Ishikawa (cell line): ENCODE measurements around the gene NGF.

Source experiments
- CEBPB ChIP-seq: IDR thresholded peaks from 2 replicates; pipeline ENCODE4 v1.6.1; 2012
- CREB1 ChIP-seq: IDR thresholded peaks from 2 replicates; pipeline ENCODE4 v1.6.1; 2012; ENCODE audit warnings: low read depth
- EP300 ChIP-seq: IDR thresholded peaks from 2 replicates; pipeline ENCODE4 v1.6.1; 2012; ENCODE audit warnings: borderline replicate concordance
- RAD21 ChIP-seq: IDR thresholded peaks from 2 replicates; pipeline ENCODE4 v1.6.1; 2012; ENCODE audit warnings: low read depth
- TAF1 ChIP-seq: IDR thresholded peaks from 2 replicates; pipeline ENCODE4 v1.6.1; 2012; ENCODE audit warnings: low read depth, mild to moderate bottlenecking
- TF ChIP-seq, protein P1 (sequence below): IDR thresholded peaks from 2 replicates; pipeline ENCODE4 v1.6.1; 2012

DNA sequence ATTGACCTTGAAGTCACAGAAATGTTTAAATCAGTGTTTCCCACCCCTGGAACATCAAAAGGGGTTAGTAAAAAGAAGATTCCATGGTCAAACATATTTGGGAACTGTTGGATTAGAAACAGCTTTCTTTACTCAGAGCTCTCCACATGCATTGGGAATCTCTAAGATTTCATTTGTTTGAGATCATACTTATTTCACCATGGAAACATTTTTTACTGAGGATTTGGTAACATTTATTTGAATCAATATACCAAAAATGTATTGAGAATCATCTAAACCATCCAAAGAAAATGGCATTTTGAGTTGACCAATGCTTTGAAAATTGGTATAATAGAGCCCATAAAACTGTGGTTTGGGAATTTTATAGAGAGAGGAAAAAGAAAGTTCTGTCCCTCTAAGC is 25.3 kb downstream of the NGF start:
- TF ChIP-seq, protein P1, sequence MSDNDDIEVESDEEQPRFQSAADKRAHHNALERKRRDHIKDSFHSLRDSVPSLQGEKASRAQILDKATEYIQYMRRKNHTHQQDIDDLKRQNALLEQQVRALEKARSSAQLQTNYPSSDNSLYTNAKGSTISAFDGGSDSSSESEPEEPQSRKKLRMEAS, result no peak
- TF ChIP-seq CEBPB, result no peak
- TF ChIP-seq TAF1, result no peak
- TF ChIP-seq EP300, result no peak
- no peak for TF ChIP-seq RAD21
- TF ChIP-seq CREB1, result no peak
